OCI-LY1 (cell line): Measurements from ENCODE around the gene GPR3.
A peak's percentile ranks its signal among the peaks of the same experiment; 100 is the strongest.

Source experiments
- H2AFZ ChIP-seq: fragments of 200-600 bp; sonication (generic), shearing (Covaris generic); 2 replicates; pipeline ENCODE4 v1.6.0; 2014; ENCODE audit warnings: antibody characterized with exemption, mild to moderate bottlenecking, low read length
- H3F3A ChIP-seq: fragments of 200-600 bp; sonication (generic), shearing (Covaris generic); 2 replicates; pipeline ENCODE4 v1.6.0; 2014; ENCODE audit warnings: mild to moderate bottlenecking, antibody characterized with exemption, low read length, moderate library complexity; ENCODE audit not compliant: insufficient read depth
- H3K27ac ChIP-seq: fragments of 200-600 bp; sonication (generic); 2 replicates; pipeline ENCODE4 v1.5.1; 2014; ENCODE audit warnings: low read length, mixed run types, mild to moderate bottlenecking, low read depth; ENCODE audit not compliant: poor library complexity, severe bottlenecking
- H3K27me3 ChIP-seq: fragments of 200-600 bp; sonication (generic); 2 replicates; pipeline ENCODE4 v1.6.0; 2014; ENCODE audit warnings: antibody characterized with exemption, mild to moderate bottlenecking, low read length, moderate library complexity; ENCODE audit not compliant: insufficient read depth
- H3K36me3 ChIP-seq: fragments of 200-600 bp; sonication (generic); 2 replicates; pipeline ENCODE4 v1.6.1; 2014; ENCODE audit warnings: mild to moderate bottlenecking, antibody characterized with exemption, low read length, moderate library complexity, mixed read lengths; ENCODE audit not compliant: insufficient read depth
- H3K4me1 ChIP-seq: fragments of 200-600 bp; sonication (generic); 2 replicates; pipeline ENCODE4 v1.5.1; 2014; ENCODE audit warnings: mild to moderate bottlenecking, low read length, moderate library complexity; ENCODE audit not compliant: insufficient read depth, severe bottlenecking
- H3K4me2 ChIP-seq: fragments of 200-600 bp; sonication (generic), shearing (Covaris generic); 2 replicates; pipeline ENCODE4 v1.6.1; 2014; ENCODE audit warnings: low read length
- H3K4me3 ChIP-seq: fragments of 200-600 bp; sonication (generic); 2 replicates; pipeline ENCODE4 v1.5.1; 2014; ENCODE audit warnings: low read length, low read depth, mild to moderate bottlenecking, mixed read lengths; ENCODE audit not compliant: poor library complexity, severe bottlenecking
- H3K79me2 ChIP-seq: fragments of 200-600 bp; shearing (Covaris generic); 2 replicates; pipeline ENCODE4 v1.6.1; 2016; ENCODE audit warnings: mixed run types, low read length, mixed read lengths; ENCODE audit not compliant: insufficient read depth
- H3K9ac ChIP-seq: fragments of 200-600 bp; sonication (generic), shearing (Covaris generic); 2 replicates; pipeline ENCODE4 v1.6.1; 2014; ENCODE audit warnings: mild to moderate bottlenecking, low read length, mixed read lengths
- H3K9me2 ChIP-seq: fragments of 200-600 bp; sonication (generic), shearing (Covaris generic); 2 replicates; pipeline ENCODE4 v1.6.1; 2014; ENCODE audit warnings: low read depth, mild to moderate bottlenecking, low read length, mixed read lengths
- H3K9me3 ChIP-seq: fragments of 200-600 bp; shearing (Covaris generic); 2 replicates; pipeline ENCODE4 v1.6.1; 2014; ENCODE audit warnings: low read length, mixed read lengths
- H4K20me1 ChIP-seq: fragments of 200-600 bp; sonication (generic), shearing (Covaris generic); 2 replicates; pipeline ENCODE4 v1.6.0; 2016; ENCODE audit warnings: mild to moderate bottlenecking, low read length; ENCODE audit not compliant: insufficient read depth
- CTCF ChIP-seq: fragments of 200-600 bp; sonication (generic), shearing (Covaris generic); IDR thresholded peaks from 2 replicates; pipeline ENCODE4 v1.5.1; 2017; ENCODE audit warnings: mild to moderate bottlenecking, antibody characterized with exemption, low read length, moderate library complexity, mixed read lengths
- EZH2 ChIP-seq: fragments of 200-600 bp; sonication (generic), shearing (Covaris generic); IDR thresholded peaks from 2 replicates; pipeline ENCODE4 v1.8.0; 2017; ENCODE audit warnings: borderline replicate concordance, mixed run types, mild to moderate bottlenecking, antibody characterized with exemption, low read length, moderate library complexity, mixed read lengths

Gene GPR3

GRCh38 chr1:27423709-27424108 lies 31.3 kb downstream of the GPR3 start:
- Histone ChIP-seq H3K4me1 (peaks cover 72% of the 10 kb centered on the region), H3K36me3 (peaks cover 49% of the 10 kb centered on the region; the same call in 1 of the 2 replicates), H3F3A (peaks cover 4% of the 10 kb centered on the region; the same call in 1 of the 2 replicates), H3K4me2 (no peak overlapping the region), H3K4me3 (no peak overlapping the region), H3K9ac (no peak overlapping the region), H3K79me2 (peaks cover 13% of the 10 kb centered on the region), H3K9me2 (no peaks in the 10 kb centered on the region), H3K27me3 (no peaks in the 10 kb centered on the region), H2AFZ (no peak overlapping the region), H4K20me1 (no peaks in the 10 kb centered on the region), H3K9me3 (no peaks in the 10 kb centered on the region), H3K27ac (peak overlapping the region; percentile 23)
- TF ChIP-seq EZH2 (no peak), CTCF (no peak)

- Histone ChIP-seq H3K36me3 (peaks cover 51% of the 10 kb centered on the region; the same call in 1 of the 2 replicates), H3K4me3 (peak overlapping the region; percentile 23), H4K20me1 (no peaks in the 10 kb centered on the region), H3K4me2 (peak overlapping the region; percentile 78; the same call in 1 of the 2 replicates), H3K4me1 (peaks cover 77% of the 10 kb centered on the region), H3F3A (peaks cover 4% of the 10 kb centered on the region; the same call in 1 of the 2 replicates), H2AFZ (no peak overlapping the region), H3K27ac (peak overlapping the region; percentile 97), H3K9ac (peak overlapping the region; percentile 53), H3K79me2 (peaks cover 39% of the 10 kb centered on the region), H3K27me3 (no peaks in the 10 kb centered on the region), H3K9me3 (no peaks in the 10 kb centered on the region), H3K9me2 (no peaks in the 10 kb centered on the region)
- TF ChIP-seq CTCF: no peak
- no peak for TF ChIP-seq EZH2
Measured at GRCh38 chr1:27427329-27427728, 34.9 kb downstream of the GPR3 start.

- peak overlapping the region; percentile 78 for H3K4me2 ChIP-seq
- peak overlapping the region; percentile 23 for H3K4me3 ChIP-seq
- no peaks in the 10 kb centered on the region for H3K9me3 ChIP-seq
- H3K36me3 ChIP-seq: peaks cover 51% of the 10 kb centered on the region; the same call in 1 of the 2 replicates
- peak overlapping the region; percentile 97 for H3K27ac ChIP-seq
- H3K9me2 ChIP-seq: no peaks in the 10 kb centered on the region
- peaks cover 4% of the 10 kb centered on the region; the same call in 1 of the 2 replicates for H3F3A ChIP-seq
- H3K4me1 ChIP-seq: peaks cover 77% of the 10 kb centered on the region
- no peaks in the 10 kb centered on the region for H3K27me3 ChIP-seq
- peaks cover 42% of the 10 kb centered on the region for H3K79me2 ChIP-seq
- H3K9ac ChIP-seq: peak overlapping the region; percentile 53
- TF ChIP-seq EZH2 (no peak), CTCF (no peak)
- H2AFZ ChIP-seq: no peak overlapping the region
- no peaks in the 10 kb centered on the region for H4K20me1 ChIP-seq
Measured at GRCh38 chr1:27427816-27428315, 35.4 kb downstream of the GPR3 start.
